ENCODE results near the gene RTEL1. TPM values are rescaled to one million over a fixed set of nuclear protein-coding genes. Genes with fewer than 3 reads are reported as not detected.
"Not testable (repeated sequence)": the region's sequence is repeated elsewhere in the genome, so short reads cannot be mapped to it uniquely, and the experiment has no call there.

Gene RTEL1
- total and polyA plus RNA-seq, 9 donors = 8.4 to 13.3 (median 10.7) TPM

DNA sequence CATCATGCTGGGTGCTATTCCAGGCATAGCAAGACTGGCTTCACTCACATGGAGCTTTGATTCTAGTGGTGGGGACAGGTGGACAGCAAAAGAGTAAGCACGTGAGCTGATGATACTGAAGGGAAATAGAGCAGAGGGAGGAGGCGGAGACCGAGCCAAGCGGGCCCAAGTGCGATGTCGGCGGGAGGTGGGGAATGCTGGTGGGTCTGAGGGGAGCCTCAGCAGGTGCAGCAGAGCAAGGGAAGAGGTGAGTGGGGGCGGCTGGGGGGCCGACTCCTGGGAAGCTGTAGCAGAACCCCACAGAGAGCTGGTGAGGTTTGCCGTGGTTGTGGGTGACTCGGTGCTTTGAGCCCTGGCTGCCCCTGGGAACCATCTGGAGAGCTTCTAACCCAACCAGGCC lies 10.2 kb downstream of the RTEL1 start:
- no peak overlapping the region for H3K4me3 ChIP-seq (ENCODE audit: low read length)
- H3K4me1 ChIP-seq (ENCODE audit: control insufficient read depth, insufficient read depth, low read length) = no peaks in the 10 kb centered on the region
- DNase-seq = no peak
- 95% methylated on average over 10 of the region's 11 CpGs for WGBS (ENCODE audit: insufficient coverage)
- H3K36me3 ChIP-seq (ENCODE audit: control insufficient read depth, insufficient read depth, low read length) = peaks cover 63% of the 10 kb centered on the region
- no peaks in the 10 kb centered on the region for H3K27me3 ChIP-seq (ENCODE audit: control insufficient read depth, insufficient read depth, low read length)
- no peak overlapping the region for H3K27ac ChIP-seq (ENCODE audit: low read length)
- no peaks in the 10 kb centered on the region for H3K9me3 ChIP-seq (replicated peaks; ENCODE audit: control insufficient read depth, low read depth, low read length)

DNA sequence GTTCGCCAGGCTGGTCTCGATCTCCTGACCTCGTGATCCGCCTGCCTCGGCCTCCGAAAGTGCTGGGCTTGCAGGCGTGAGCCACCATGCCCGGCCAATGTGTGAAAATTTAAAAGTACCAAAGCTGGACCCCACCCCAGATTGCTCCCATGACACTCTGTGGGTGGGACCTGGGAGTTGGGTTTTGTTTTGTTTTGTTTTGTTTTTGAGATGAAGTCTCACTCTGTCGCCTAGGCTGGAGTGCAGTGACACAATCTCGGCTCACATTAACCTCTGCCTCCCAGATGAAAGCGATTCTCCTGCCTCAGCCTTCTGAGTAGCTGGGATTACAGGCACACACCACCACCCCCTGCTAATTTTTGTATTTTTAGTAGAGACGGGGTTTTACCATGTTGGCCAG lies 13.6 kb downstream of the RTEL1 start:
- not testable (repeated sequence) for H3K27ac ChIP-seq (ENCODE audit: low read length); H3K27me3 ChIP-seq (ENCODE audit: control insufficient read depth, insufficient read depth, low read length); H3K4me3 ChIP-seq (ENCODE audit: low read length); H3K9me3 ChIP-seq (replicated peaks; ENCODE audit: control insufficient read depth, low read depth, low read length); H3K4me1 ChIP-seq (ENCODE audit: control insufficient read depth, insufficient read depth, low read length); DNase-seq
- H3K36me3 ChIP-seq (ENCODE audit: control insufficient read depth, insufficient read depth, low read length) = peaks cover 58% of the 10 kb centered on the region
- WGBS (ENCODE audit: insufficient coverage) = 97% methylated on average over 6 of the region's 12 CpGs

DNA sequence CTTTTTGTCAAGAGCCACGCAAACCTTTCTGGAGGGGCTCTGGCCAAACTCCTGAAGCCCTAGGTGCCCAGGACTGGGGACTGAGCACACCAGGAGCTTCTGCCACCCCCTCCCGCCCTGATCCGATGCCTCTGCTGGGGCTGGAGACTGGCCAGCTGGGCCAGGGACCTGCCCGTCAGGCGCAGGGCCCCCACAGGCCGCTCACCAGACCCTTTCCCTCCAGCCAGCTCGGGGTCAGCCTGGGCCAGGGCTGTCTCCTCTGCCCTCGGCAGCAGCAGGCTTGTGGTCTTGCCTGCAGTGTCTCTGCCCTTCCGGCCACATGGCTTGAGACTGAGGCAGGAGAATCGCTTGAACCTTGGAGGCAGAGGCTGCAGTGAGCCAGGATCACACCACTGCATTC lies 14.6 kb downstream of the RTEL1 start:
- Histone ChIP-seq H3K4me3 (ENCODE audit: low read length) (no peak overlapping the region), H3K4me1 (ENCODE audit: control insufficient read depth, insufficient read depth, low read length) (no peaks in the 10 kb centered on the region), H3K9me3 (replicated peaks; ENCODE audit: control insufficient read depth, low read depth, low read length) (no peaks in the 10 kb centered on the region), H3K27ac (ENCODE audit: low read length) (no peak overlapping the region), H3K27me3 (ENCODE audit: control insufficient read depth, insufficient read depth, low read length) (no peaks in the 10 kb centered on the region), H3K36me3 (ENCODE audit: control insufficient read depth, insufficient read depth, low read length) (peaks cover 53% of the 10 kb centered on the region)
- 94% methylated on average over 10 of the region's 10 CpGs for WGBS (ENCODE audit: insufficient coverage)
- no peak for DNase-seq

DNA sequence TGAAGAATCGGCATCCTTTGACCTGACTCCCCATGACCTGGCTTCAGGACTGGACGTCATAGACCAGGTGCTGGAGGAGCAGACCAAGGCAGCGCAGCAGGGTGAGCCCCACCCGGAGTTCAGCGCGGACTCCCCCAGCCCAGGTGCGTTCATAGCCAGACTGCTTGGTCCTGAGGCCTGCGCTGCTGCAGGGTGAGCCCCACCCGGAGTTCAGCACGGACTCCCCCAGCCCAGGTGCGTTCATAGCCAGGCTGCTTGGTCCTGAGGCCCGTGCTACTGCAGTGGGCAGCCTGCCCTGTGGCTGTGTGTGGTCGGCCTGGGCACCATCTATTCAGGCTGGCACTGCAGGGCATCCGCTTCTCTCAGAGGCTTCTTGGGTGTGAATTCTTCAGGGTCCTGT lies 15.8 kb downstream of the RTEL1 start:
- Histone ChIP-seq H3K4me1 (ENCODE audit: control insufficient read depth, insufficient read depth, low read length) (no peaks in the 10 kb centered on the region), H3K36me3 (ENCODE audit: control insufficient read depth, insufficient read depth, low read length) (peaks cover 53% of the 10 kb centered on the region), H3K27ac (ENCODE audit: low read length) (no peak overlapping the region), H3K4me3 (ENCODE audit: low read length) (no peak overlapping the region), H3K27me3 (ENCODE audit: control insufficient read depth, insufficient read depth, low read length) (no peaks in the 10 kb centered on the region), H3K9me3 (replicated peaks; ENCODE audit: control insufficient read depth, low read depth, low read length) (no peaks in the 10 kb centered on the region)
- whole genome bisulfite sequencing (ENCODE audit: insufficient coverage) = 100% methylated on average over 11 of the region's 14 CpGs
- no peak for DNase-seq

DNA sequence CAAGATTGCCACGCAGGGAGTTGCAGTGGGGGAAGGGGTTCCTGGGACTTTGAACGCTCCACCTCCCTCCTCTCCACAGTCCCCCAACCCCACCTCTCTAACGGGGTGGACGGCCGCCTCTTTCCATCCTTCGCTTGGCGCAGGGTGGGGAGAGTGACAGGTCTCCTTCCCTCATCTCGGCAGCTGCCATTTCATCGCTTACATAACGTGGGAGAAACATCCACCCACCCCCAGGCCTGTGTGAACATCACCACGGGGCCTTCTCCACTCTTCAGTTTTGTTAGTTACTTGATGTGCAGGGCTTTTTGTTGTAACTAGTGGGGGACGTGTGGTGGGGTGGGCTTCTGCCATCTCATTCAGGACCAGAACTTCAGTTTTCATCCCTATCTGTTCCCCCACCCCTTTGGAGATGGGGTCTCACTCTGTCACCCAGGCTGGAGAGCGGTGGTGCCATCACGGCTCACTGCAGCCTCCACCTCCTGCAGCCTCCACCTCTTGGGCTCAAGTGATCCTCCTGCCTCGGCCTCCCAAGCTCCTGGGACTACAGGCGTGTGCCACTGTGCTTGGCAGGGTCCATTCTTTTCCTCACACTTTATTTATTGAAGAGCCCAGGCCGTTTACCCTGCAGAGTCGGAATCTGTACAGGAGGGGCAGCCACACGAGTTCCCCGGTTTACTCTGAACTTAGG lies 17.7 kb downstream of the RTEL1 start:
- peaks cover 65% of the 10 kb centered on the region for H3K36me3 ChIP-seq (ENCODE audit: control insufficient read depth, insufficient read depth, low read length)

DNA sequence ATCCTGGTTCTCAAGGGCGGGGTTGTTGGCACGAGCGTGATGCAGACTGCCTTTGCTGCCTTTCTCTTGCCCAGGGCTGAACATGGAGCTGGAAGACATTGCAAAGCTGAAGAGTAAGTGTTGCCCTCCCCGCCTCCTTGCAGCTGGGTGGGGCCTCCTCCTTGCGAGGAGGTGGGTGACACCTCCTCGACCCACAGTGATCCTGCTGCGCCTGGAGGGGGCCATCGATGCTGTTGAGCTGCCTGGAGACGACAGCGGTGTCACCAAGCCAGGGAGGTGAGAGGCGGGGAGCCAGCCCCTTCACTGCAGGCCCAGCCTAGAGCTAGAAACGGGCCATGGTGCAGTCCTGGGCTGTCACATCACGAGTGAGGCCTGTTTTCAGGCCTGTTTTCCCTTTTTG lies 20.0 kb downstream of the RTEL1 start:
- 82% methylated on average over 13 of the region's 13 CpGs for WGBS (ENCODE audit: insufficient coverage)
- Histone ChIP-seq H3K36me3 (ENCODE audit: control insufficient read depth, insufficient read depth, low read length) (peaks cover 71% of the 10 kb centered on the region), H3K4me1 (ENCODE audit: control insufficient read depth, insufficient read depth, low read length) (peaks cover 4% of the 10 kb centered on the region)

More for the DNA sequence above, 17.7 kb downstream of the RTEL1 start:
- DNase-seq = no peak
- 96% methylated on average over 8 of the region's 20 CpGs for WGBS (ENCODE audit: insufficient coverage)
- Histone ChIP-seq H3K27me3 (ENCODE audit: control insufficient read depth, insufficient read depth, low read length) (no peaks in the 10 kb centered on the region), H3K27ac (ENCODE audit: low read length) (no peak overlapping the region), H3K4me1 (ENCODE audit: control insufficient read depth, insufficient read depth, low read length) (no peaks in the 10 kb centered on the region), H3K4me3 (ENCODE audit: low read length) (no peak overlapping the region), H3K9me3 (replicated peaks; ENCODE audit: control insufficient read depth, low read depth, low read length) (no peaks in the 10 kb centered on the region)

DNA sequence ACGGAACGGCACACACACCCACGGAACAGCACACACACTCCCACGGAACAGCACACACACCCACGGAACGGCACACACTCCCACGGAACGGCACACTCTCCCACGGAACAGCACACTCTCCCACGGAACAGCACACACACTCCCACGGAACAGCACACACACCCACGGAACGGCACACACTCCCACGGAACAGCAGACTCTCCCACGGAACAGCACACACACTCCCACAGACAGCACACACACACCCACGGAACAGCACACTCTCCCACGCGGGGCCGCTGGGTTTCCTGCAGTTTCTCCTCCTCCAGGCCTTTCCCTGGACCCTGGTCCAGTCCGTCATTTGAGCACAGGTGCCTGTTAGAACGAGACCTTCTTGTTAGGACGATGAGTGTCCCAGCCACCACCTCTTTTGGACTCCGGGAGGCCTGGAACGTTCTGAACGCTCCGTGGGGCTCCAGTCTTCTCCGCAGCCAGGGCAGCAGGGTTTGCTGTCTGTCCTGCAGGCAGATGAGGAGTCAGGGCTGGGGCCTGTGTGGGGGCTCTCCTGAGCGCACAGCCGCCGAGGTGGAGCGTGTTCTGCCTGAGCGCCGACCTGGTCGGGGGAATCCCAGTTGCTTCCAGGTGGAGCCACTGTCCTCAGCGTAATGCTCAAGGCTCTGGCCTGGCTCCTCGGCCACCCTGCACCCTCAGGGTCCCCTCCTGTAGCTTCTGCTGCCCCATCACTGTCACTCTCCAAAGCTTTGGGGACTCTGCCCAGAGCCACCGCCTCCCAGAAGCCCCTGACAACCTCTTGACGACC lies 20.8 kb downstream of the RTEL1 start:
- Histone ChIP-seq H3K27me3 (ENCODE audit: control insufficient read depth, insufficient read depth, low read length) (no peaks in the 10 kb centered on the region), H3K9me3 (replicated peaks; ENCODE audit: control insufficient read depth, low read depth, low read length) (no peaks in the 10 kb centered on the region), H3K36me3 (ENCODE audit: control insufficient read depth, insufficient read depth, low read length) (peaks cover 68% of the 10 kb centered on the region), H3K4me1 (ENCODE audit: control insufficient read depth, insufficient read depth, low read length) (peaks cover 4% of the 10 kb centered on the region), H3K27ac (ENCODE audit: low read length) (no peak overlapping the region), H3K4me3 (ENCODE audit: low read length) (no peak overlapping the region)
- 85% methylated on average over 37 of the region's 38 CpGs for WGBS (ENCODE audit: insufficient coverage)
- no peak for DNase-seq

More for the DNA sequence above, 20.0 kb downstream of the RTEL1 start:
- Histone ChIP-seq H3K9me3 (replicated peaks; ENCODE audit: control insufficient read depth, low read depth, low read length) (no peaks in the 10 kb centered on the region), H3K4me3 (ENCODE audit: low read length) (no peak overlapping the region), H3K27ac (ENCODE audit: low read length) (no peak overlapping the region), H3K27me3 (ENCODE audit: control insufficient read depth, insufficient read depth, low read length) (no peaks in the 10 kb centered on the region)
- DNase-seq = no peak

DNA sequence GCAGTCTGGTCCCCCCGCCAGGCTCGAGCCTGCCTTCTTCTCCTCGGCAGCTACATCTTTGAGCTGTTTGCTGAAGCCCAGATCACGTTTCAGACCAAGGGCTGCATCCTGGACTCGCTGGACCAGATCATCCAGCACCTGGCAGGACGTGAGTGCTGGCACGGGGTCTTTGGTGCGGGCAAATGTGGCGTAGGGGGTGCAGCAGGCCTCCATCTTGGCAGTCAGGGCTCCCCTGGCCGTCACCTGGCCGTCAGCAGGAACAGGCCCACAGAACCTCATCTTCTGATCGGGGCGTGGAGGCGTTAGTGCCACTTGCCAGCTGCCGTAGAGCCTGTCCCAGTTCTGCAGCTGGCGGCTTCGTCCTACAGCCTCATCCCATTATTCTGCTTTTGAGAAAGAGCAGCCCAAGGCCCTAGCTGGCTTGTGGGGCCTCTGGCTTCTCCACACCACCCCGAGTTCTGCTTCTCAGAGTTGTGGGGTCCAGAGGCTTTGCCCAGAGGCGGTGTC lies 21.7 kb downstream of the RTEL1 start:
- WGBS (ENCODE audit: insufficient coverage) = 86% methylated on average over 17 of the region's 19 CpGs
- DNase-seq = no peak
- Histone ChIP-seq H3K36me3 (ENCODE audit: control insufficient read depth, insufficient read depth, low read length) (peaks cover 60% of the 10 kb centered on the region), H3K4me3 (ENCODE audit: low read length) (no peak overlapping the region), H3K27me3 (ENCODE audit: control insufficient read depth, insufficient read depth, low read length) (no peaks in the 10 kb centered on the region), H3K9me3 (replicated peaks; ENCODE audit: control insufficient read depth, low read depth, low read length) (no peaks in the 10 kb centered on the region), H3K4me1 (ENCODE audit: control insufficient read depth, insufficient read depth, low read length) (peaks cover 4% of the 10 kb centered on the region), H3K27ac (ENCODE audit: low read length) (no peak overlapping the region)

DNA sequence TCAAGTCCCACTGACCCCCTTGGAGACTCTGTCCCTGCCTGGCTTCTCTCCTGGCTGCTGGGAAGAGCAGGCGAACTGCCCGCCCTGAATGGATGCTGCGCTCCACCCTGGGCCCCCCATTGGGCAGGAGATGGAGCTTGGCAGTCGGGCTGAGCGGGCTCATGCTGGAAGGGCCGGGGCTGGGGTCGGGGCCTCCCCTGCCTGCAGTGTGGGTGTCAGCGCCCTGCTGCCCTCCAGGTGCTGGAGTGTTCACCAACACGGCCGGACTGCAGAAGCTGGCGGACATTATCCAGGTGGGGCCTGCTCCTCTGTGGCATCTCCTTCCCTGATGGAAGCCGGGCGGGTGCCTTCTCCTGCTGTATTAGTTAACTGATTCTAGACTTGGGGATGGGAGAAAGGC lies 22.3 kb downstream of the RTEL1 start:
- no peak for DNase-seq
- Histone ChIP-seq H3K27ac (ENCODE audit: low read length) (no peak overlapping the region), H3K4me3 (ENCODE audit: low read length) (no peak overlapping the region), H3K9me3 (replicated peaks; ENCODE audit: control insufficient read depth, low read depth, low read length) (no peaks in the 10 kb centered on the region), H3K4me1 (ENCODE audit: control insufficient read depth, insufficient read depth, low read length) (peaks cover 4% of the 10 kb centered on the region), H3K36me3 (ENCODE audit: control insufficient read depth, insufficient read depth, low read length) (peaks cover 55% of the 10 kb centered on the region), H3K27me3 (ENCODE audit: control insufficient read depth, insufficient read depth, low read length) (no peaks in the 10 kb centered on the region)
- 88% methylated on average over 12 of the region's 13 CpGs for WGBS (ENCODE audit: insufficient coverage)

DNA sequence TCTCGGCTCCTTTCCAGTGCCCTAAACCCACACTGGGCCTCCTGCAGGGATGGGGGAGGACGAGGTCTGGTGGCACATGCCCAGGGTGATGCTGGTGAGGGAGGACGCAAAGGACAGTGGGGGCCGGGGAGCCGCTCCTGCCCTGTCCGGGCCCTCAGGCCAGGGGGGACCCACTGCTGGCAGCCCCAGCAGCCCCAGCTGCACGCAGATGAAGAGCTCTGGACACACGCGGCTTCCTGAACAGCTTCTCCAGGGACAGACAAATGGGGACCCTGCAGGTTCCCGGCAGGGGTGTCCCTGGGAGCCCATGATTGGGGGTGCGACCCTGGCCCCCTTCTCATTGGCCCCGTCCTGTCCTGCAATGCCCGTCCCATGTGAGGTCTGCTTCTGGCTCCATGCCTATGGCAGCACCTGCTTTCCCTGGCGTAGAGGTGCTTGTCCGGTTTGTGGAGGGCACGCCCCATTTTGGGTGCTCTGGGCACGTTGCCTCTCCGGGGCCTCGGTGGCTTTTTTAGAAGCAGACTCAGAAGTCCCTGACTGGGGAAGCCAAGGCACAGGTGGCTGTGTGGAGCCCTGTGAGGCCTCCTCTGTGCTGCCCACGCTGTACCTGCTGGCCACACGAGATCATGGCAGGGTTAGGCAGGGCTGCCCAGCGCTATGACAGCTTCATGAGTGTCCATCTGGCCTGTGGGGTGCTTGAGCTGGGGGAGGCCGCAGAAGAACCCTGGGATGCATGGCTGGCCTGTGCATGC lies 22.9 kb downstream of the RTEL1 start:
- H3K4me3 ChIP-seq (ENCODE audit: low read length) = no peak overlapping the region
- 94% methylated on average over 21 of the region's 23 CpGs for WGBS (ENCODE audit: insufficient coverage)
- no peak overlapping the region for H3K27ac ChIP-seq (ENCODE audit: low read length)
- DNase-seq = no peak
- H3K4me1 ChIP-seq (ENCODE audit: control insufficient read depth, insufficient read depth, low read length) = peaks cover 6% of the 10 kb centered on the region
- no peaks in the 10 kb centered on the region for H3K27me3 ChIP-seq (ENCODE audit: control insufficient read depth, insufficient read depth, low read length)
- H3K36me3 ChIP-seq (ENCODE audit: control insufficient read depth, insufficient read depth, low read length) = peaks cover 49% of the 10 kb centered on the region
- no peaks in the 10 kb centered on the region for H3K9me3 ChIP-seq (replicated peaks; ENCODE audit: control insufficient read depth, low read depth, low read length)
